ACHN (cell line): ENCODE results near the gene PMEPA1.

ENCODE experiments used
- DNase-seq: peaks from one replicate; pipeline ENCODE4 v3.0.0-alpha.2; 2015
- in situ Hi-C: cut with HindIII; loops from 2 replicates; pipeline ENCODE4 v1.10.0; 2017; ENCODE audit warnings: low sequenced_read_pairs, low pct_ligation_motif_present, low pct_unique_long_range_greater_than_20kb

PMEPA1 gene

DNA sequence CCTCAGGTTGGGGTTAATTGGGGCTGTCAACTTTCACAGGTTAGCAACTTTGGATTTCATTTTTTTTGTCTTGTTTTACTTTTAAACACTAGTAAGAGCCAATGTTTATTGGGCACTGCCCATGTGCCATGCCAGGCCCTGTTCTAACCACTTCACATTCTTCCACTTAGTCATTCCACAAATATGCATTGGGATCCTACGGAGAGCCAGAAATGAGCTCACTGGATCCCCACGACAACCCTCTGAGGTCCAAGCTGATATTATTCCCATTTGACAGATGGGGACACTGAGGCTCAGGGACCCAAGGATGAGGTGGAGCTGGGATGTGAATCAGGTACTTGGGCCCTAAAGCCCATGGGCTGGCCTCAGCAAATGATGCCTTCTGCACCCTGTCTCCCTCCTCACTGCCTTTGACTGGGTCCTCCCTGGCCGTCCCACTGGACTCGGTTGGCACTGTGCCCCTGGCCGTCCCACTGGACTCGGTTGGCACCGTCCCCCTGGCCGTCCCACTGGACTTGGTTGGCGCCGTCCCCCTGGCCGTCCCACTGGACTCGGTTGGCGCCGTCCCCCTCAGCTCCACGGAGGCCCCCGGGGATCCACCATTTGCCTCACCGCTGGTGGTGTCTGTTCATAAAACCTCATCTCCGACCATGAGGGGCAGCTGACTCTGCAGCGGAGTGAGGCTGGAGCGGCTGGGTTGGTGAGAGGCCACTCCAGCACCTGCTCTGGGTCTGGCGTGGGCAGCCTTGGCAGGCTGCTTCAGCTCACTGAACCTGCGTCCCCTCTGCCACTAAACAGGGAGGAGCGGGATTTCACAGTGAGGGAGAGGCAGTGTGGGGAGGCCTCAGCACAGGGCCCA, 4.8 kb upstream of the PMEPA1 start:
- peak; percentile 93 for DNase-seq
- in situ Hi-C loops, result no loop called here

- no peak for DNase-seq
- in situ Hi-C loops, result no loop called here
Measured at GRCh38 chr20:57713951-57714350, 4.1 kb upstream of the PMEPA1 start.

GRCh38 chr20:57713505-57713903, 3.7 kb upstream of the PMEPA1 start:
- in situ Hi-C loops, result no loop called here
- DNase-seq, result no peak

- in situ Hi-C loops, result no loop called here
- no peak for DNase-seq
Measured at GRCh38 chr20:57712851-57713504, 3.2 kb upstream of the PMEPA1 start.

DNA sequence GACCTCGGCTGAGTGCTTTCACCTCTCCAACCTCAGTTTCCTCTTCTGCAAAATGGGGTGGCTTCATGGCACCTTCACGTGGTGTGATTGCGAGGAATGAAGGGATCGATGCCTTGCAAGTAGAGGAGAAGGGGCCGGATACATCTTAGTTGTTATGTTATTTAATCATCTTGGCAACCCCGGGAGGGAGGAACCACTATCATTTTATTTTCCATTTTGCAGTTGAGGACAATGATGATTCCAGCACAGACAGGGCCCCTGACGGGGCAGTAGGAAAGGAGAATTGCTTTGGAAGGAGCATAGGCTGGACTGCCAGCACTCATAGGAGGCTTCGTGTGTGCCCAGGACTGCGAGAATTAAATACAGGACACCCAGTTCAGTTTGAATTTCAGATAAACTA, 2.5 kb upstream of the PMEPA1 start:
- no peak for DNase-seq
- in situ Hi-C loops, result no loop called here

DNA sequence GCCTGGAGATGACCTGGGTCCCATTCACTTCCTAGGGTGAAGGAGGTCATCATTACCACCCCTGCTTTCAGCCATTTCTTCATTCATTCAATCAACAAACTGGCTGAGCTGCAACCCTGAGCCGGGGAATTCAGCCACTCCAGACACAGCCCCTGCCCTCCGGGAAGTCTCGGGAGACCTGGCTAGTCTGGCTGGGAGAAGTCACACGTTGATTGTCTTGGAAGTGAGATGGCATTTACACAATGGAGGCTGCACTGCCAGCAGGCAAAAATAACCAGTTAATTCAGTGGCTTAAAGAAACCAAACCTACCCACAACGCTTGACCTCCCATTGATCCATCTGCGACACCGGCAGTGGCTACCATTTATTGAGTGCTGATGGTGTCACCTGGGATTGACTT, 2.0 kb upstream of the PMEPA1 start:
- DNase-seq, result no peak
- in situ Hi-C loops, result no loop called here

DNA sequence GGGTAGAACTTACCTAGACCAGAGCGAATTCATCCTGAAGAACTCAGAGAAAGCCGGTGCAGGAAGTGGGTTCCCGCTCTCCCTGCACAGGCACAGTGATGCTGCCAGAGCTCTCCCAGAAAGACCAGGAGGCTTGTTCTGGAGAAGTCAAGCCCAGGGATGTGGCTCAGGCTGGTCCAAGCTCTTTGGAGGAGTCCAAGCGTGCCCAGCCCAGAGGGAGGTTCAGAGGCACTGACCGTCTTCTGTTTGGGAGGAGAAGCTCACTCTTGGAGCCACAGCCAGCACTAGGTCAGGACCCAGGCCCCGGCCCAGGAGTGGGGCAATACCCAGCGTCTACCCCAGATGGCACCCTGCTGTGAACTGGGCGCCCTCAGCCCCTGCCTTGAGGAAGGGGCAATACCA, 1.5 kb upstream of the PMEPA1 start:
- in situ Hi-C loops, result no loop called here
- no peak for DNase-seq

- in situ Hi-C loops, result no loop called here
Measured at GRCh38 chr20:57710841-57711240, 1.0 kb upstream of the PMEPA1 start.

GRCh38 chr20:57708694-57709673, 831 bp downstream of the PMEPA1 start:
- in situ Hi-C loops, result no loop called here
- DNase-seq, result no peak

More at GRCh38 chr20:57710841-57711240, 1.0 kb upstream of the PMEPA1 start:
- DNase-seq, result no peak

- DNase-seq, result no peak
- in situ Hi-C loops, result no loop called here
Measured at GRCh38 chr20:57707849-57708693, 1.7 kb downstream of the PMEPA1 start.

- no peak for DNase-seq
- in situ Hi-C loops, result no loop called here
Measured at GRCh38 chr20:57707320-57707719, 2.5 kb downstream of the PMEPA1 start.

DNA sequence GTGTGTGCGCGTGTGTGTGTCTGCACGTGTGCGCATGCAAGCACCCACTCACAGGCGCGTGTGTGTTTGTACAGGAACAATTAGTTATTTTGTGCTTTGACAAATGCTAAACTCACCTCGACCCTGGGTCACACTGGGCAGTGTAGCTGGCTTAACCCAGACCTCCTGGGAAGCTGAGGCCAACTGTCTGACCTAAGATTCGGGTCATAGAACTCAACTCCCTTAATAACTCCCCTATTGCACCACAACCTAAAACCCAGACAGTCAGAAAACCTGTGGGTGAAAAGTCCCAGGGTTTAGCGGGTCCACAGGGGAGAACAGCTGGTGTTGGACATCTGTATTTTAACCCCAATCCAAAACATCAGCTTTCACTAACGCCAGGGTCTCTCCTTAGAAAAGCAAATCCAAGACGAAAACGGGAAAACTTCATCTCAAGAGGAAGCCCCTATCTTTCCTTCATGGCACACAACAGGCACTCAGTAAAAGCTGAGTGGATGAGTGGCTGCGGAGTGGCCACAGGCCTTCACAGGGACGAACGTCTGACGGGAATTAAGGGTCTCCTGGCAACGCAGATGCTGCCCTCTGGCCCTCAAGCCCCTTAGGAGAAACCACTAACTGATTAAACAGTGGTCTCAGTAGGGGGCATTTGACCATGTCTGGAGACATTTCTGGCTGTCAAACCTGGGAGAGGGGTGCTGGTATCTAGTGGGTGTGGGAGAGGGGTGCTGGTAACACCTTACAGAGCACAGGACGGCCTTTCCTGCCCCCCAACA, 4.5 kb downstream of the PMEPA1 start:
- DNase-seq, result no peak
- in situ Hi-C loops, result no loop called here

DNA sequence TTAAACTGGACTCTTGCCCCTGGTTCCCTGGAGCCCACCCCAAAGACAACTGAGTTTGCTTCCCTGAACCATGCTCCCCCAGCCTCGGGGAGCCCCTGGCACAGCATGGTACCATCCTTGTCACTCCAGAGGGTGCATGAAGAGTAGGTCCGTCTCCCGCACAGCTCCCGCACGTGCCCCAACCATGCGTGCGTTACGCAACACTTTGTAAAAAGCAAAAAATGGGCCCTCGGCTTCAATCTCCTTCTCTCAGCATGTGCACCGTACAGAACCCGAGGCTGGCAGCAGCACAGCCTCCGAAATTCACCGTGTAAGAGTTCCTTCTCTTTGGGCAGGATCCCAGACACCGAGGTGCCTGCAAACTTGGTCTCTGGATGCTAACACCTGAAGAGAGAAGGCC, 5.6 kb downstream of the PMEPA1 start:
- no peak for DNase-seq
- in situ Hi-C loops, result no loop called here

DNA sequence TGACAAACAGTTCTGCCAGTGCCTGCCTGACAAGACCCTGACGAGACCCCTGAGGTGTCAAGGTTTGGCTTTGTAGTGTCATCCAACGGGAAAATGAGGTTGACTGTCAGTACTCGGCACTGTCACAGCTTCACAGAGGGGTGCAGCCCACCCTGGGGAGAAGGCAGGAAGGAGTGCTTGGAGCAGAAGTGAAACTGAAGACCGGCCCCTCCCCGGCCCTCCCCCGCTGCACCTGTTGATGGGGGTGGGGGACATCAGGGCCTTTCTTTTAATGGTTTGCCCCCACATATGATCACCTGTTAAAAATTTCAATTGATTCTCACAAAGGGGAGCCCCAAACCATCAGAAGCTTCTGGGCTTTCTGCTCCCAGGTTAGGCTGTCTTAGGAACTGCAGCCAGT, 6.8 kb downstream of the PMEPA1 start:
- DNase-seq, result no peak
- in situ Hi-C loops, result no loop called here

GRCh38 chr20:57702521-57702920, 7.3 kb downstream of the PMEPA1 start:
- in situ Hi-C loops, result no loop called here
- DNase-seq, result no peak

DNA sequence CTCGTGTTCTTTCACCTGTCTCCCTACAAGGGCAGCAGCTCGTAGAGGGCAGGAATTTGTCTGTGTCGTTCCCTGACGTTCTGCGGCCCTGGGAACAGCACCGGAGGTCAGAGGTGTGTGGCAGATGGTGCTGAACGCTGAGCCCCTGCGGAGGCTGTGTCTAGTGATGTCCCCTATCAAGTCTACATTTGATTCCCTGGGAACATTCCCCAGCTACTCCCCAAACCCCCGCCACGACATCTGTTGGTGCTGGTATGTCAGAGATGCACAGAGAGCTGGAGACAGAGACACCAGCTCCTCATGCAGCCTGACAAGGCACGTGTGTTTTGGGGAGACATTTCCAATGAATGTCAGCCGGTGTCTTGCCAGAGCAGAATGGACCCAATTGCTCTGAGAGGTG, 7.7 kb downstream of the PMEPA1 start:
- in situ Hi-C loops, result no loop called here

DNA sequence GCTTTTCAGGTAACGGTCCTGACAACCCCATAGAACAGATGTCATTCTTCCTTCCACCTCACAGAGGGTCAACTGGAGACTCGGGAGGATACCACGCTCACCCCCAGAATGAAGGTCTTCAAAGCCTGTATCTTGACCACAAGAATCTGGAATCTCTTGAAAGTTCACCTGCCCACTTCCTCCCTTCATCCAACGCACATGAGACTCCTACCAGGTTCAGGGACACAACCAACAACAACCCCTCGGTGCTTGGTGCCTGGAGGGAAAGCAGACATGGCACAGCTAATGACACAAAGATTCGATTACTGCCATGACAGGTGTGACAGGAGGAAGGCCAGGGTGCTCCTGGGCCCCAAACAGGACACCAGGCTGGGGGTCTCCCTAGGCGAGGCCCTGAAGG, 8.2 kb downstream of the PMEPA1 start:
- in situ Hi-C loops, result no loop called here
- no peak for DNase-seq

More for the DNA sequence above, 7.7 kb downstream of the PMEPA1 start:
- no peak for DNase-seq
